NOMO-1 (cell line): ENCODE measurements around the gene ARSJ.
"Not testable (repeated sequence)": the region's sequence is repeated elsewhere in the genome, so short reads cannot be mapped to it uniquely, and the experiment has no call there.

Source experiments
- DNase-seq, 2 experiments: peaks; one replicate each; lab custom pipeline; 2025; ENCODE audit not compliant: unreplicated experiment in 2 of 2; lab: John Stamatoyannopoulos, UW

ARSJ gene

DNA sequence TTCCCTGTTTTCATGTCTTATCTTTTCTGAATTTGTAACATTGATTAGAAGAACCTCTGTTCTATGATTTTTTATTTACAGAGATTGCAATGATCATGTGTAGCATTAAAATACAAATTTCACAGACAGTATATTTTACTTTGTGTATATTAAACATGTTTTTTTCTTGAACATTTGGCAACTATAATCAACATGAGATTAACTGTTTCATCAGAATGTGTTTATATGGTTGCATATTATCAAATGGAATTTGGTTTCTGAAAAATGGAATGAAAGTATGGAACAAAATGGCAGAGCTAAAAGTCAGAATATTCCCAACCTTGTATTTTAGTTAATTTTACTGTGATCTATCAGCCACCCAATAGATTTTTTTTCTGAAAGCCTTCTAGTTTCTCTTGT, 19.9 kb downstream of the ARSJ start:
- no peak for DNase-seq

DNA sequence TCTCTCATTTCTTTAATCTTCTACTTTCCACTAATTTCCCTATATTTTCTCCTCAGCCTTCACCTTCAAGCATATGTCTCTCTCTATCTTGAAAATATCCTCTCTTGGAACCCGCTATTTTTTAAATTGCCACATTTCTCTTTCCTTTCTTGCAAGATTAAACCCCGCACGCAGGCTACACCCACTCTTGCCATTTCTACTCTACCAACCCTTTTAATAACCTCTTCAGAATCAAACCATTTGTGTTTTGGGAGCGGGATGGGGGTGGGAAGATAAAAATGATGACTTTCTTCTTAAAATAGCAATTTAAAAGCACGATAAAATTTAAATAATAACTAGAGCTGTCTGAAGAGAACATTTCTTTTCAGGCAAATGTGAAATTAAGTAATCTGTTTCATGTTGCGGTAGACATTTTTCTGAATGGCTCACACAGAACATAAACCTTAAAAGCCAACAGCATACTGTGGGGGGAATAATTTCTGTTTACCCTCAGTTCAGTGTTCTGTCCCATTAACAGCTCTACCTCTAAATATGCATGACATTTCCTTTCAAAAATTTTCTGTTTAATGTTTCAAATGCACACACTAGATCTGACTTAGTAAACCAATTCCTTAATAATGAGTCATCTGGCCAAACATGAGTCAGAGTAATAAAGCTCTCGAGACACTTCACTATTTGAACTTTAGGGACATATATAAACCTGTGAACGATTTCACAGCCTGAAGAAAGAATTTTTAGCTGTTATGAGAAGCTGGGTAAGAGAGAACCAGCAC, 20.5 kb downstream of the ARSJ start:
- DNase-seq: peak; percentile 52 to 77

DNA sequence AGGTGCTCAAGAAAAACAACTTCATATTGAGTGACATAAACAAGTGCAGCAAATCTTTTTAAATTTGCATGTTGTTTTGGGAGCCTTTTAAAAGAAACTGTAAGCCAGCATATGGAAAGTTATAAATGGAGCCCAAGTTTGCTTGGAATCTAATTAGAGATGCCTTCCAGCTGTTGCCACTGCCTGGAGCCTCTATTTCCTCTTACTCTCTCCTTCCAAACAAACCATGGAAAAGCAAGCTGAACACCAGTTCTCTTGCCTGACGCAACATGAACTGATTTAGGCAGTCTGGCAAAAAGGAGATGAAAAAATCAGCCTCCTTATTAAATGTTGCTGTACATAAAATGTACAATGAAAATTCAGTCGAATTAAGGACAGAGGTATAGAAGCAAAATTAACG, 21.5 kb downstream of the ARSJ start:
- DNase-seq: no peak

DNA sequence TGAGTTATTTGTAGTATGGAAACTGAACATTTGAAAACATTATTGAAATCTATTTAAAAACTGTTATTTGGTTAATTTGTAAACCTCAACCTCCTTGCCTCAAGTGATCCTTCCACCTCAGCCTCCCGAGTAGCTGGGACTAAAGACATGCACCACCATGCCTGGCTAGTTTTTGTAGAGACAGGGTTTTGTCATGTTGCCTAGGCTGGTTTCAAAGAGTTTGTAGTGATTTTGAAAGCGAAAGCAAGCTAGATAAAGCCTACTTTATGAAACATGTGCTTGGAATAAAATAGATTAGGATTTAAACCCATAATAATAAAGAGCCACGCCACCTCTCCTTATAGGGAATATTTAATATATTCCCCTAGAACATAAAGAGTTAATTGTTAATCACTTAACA, 23.5 kb downstream of the ARSJ start:
- no peak for DNase-seq

GRCh38 chr4:113955411-113955810, 24.0 kb downstream of the ARSJ start:
- no peak for DNase-seq

- DNase-seq: no peak
Measured at GRCh38 chr4:113953888-113954287, 25.6 kb downstream of the ARSJ start.

DNA sequence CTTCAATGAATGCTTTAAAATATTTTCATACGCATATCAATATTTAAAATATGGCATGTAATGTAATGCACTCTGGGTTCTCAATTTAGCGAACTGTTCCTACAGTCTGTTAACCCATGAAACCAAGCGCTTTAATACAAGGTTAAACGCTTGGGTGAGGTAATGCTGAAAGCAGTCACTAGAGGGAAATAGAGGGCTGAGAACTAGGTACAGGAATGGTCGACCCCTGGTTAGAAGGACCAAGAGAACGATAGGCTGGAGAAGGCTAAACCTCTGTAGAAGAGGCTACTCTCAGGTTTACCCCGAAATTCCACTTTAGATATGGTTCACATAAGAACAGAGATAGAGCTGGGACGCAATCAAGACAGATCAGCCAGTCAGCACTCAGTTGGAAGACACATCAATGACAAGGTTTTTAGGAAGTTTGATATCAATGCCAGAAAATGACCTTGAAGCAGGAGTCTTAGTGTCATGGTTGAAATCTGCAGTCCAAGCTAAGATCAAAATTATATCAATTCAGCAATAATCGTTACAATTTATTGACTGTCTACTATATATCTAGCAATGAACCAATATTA, 26.9 kb downstream of the ARSJ start:
- DNase-seq: peak; percentile 16 to 71

GRCh38 chr4:113951263-113951662, 28.2 kb downstream of the ARSJ start:
- no peak for DNase-seq

- DNase-seq: no peak
Measured at GRCh38 chr4:113950207-113950606, 29.2 kb downstream of the ARSJ start.

GRCh38 chr4:113947484-113947883, 32.0 kb downstream of the ARSJ start:
- DNase-seq: no peak

DNA sequence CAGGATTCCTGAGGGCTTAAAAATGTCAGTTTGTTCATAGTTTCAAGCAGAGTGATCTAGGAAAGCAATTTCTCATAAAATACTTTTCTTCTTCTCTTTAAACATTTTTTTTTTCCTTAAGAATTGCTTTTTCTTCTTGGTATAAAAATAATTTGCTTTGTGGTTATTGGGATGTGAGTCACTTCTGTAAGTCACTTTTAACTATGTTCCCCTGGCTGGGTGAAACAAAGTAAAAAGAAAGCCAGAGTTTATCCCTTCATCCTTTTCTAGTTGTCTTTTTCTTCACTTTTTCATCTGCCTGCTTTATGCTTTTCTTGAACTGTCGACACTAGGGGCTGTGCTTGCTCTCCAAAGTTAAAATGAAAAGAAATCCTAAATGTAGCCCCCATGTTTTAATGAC, 33.5 kb downstream of the ARSJ start:
- no peak for DNase-seq

GRCh38 chr4:113943863-113944262, 35.6 kb downstream of the ARSJ start:
- DNase-seq: no peak

GRCh38 chr4:113943085-113943484, 36.4 kb downstream of the ARSJ start:
- DNase-seq: no peak

GRCh38 chr4:113941836-113942235, 37.6 kb downstream of the ARSJ start:
- DNase-seq: no peak

DNA sequence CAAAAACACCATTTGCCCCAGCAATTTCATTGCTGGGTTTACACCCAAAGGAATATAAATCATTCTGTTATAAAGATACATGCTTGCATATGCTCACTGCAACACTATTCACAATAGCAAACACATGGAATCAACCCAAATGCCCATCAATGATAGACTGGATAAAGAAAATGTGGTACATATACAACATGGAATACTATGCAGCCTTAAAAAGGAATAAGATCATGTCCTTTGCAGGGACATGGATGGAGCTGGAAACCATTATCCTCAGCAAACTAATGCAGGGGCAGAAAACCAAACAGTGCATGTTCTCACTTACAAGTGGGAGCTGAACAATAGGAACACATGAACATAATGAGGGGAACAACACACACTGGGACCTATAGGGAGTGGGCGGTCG, 39.3 kb downstream of the ARSJ start:
- not testable (repeated sequence) for DNase-seq

DNA sequence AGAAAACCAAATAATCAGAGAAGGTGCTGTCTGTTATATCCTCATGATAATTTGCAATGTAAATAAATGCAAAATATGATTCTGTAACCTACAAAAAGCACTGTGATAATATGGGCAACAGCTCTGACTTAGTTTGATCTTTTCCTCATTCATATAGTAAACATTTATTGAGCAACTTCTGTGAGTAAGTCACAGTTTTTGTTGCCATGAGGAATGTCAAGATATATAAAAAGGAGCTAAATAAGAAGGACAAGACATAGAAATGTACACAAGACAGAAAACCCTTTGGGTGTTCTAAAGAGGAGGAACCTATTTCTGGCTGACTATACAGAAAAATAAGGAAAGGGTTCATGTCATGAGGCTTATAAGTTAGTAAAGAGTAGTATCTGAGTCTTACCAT, 44.3 kb downstream of the ARSJ start:
- DNase-seq: no peak

DNA sequence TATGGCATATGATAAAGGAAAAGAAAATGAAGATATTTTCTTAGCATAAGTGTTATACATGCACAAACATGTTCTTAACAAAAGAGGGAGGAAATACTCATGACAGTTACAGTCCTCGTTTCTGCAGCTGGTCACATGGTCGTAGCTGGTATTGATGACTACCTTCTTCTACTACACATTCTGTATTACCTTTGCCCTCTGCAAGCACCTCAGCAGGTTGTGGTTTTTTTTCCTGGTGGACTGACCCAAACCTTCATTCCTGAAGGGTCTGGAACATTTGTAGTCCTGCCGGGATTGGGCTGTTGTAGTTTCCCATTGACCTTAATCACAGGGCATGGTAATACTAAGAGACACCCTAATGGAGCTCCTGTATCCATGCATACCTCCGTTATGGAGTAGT, 54.7 kb downstream of the ARSJ start:
- DNase-seq: not testable (repeated sequence)

DNA sequence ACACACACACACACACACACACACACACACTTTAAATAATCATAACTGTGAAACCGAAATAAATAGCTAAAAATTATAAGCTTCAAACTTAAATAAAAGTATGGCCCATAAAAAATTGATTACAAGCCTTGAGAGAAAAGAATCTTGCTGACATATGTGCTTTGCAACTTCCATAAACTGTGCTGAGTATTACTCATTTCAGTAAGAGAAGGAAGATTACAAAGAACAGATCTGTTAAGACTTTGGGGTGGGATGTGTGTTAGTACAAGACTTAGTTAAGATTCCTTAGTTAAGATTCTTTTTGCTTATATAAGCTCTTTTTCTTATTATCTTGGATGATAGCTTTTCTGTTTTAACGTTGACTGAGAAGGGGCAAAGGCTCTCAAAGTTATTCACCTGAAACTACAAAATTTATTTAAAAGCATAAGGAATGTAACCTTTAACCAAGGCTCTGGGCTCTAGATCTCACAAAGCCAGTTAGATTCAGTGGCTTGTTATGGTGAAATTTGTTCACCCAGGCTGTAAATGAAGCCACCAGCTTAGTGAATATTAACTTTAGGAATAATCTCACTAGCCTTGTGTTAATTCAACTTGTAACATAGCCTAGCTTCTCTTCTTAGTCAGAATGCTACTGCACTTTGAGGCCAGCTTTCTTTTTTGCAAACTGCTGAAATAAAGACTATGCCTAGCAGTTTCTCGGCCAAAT, 58.2 kb downstream of the ARSJ start:
- DNase-seq: no peak

GRCh38 chr4:113919611-113920010, 59.8 kb downstream of the ARSJ start:
- peak; percentile 2 to 28 for DNase-seq

GRCh38 chr4:113919145-113919544, 60.3 kb downstream of the ARSJ start:
- DNase-seq: no peak

- DNase-seq: peak in 1 of 2 experiments; percentile 9
Measured at GRCh38 chr4:113908829-113909228, 70.6 kb downstream of the ARSJ start.

DNA sequence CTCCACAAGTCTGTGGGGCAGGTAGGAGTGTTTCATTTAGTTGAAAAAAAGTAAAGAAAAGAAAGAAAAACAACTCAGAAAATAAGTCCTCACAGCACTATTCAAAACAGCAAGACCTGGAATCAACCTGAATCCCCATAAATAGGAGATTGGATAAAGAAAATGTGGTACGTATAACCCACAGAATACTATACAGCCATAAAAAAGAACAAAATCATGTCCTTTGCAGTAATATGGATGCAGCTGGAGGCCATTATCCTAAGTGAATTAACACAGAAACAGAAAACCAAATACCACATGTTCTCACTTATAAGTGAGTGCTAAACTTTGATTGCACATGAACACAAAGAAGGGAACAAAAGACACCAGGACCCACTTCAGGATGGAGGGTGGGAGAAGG, 71.9 kb downstream of the ARSJ start:
- DNase-seq: no peak
